Natural killer cell (primary cell): ENCODE measurements around the gene IRF9. TPM values are rescaled to one million over a fixed set of nuclear protein-coding genes. Genes with fewer than 3 reads are reported as not detected.

Experiments used
- ATAC-seq, 3 donors: fragments of 150-1000 bp in 2 of 3; fragments of 200-7000 bp in 1 of 3; cut with Tn5 transposase; 1 replicate in 1 of 3; 2 replicates in 2 of 3; pipeline ENCODE4 v1.10.0; 2021; ENCODE audit warnings: mild to moderate bottlenecking in 2 of 3, moderate library complexity in 2 of 3
- DNase-seq, 2 donors: peaks; one replicate each; pipeline versions ENCODE4 v3.0.0 to v3.0.0-alpha.2; 2013 to 2021; ENCODE audit warnings: mixed read lengths in 1 of 2
- H3K27ac ChIP-seq: one replicate; pipeline ENCODE4 v1.5.1; 2013; ENCODE audit warnings: mild to moderate bottlenecking, low read length
- H3K27me3 ChIP-seq: one replicate; pipeline ENCODE4 v1.6.1; 2013; ENCODE audit warnings: low read length; ENCODE audit not compliant: control insufficient read depth, insufficient read depth
- H3K36me3 ChIP-seq: one replicate; pipeline ENCODE4 v1.6.1; 2013; ENCODE audit warnings: low read length; ENCODE audit not compliant: control insufficient read depth, insufficient read depth
- H3K4me1 ChIP-seq: one replicate; pipeline ENCODE4 v1.6.1; 2013; ENCODE audit warnings: low read length; ENCODE audit not compliant: control insufficient read depth, insufficient read depth
- H3K4me3 ChIP-seq: one replicate; pipeline ENCODE4 v1.5.1; 2013; ENCODE audit warnings: low read length
- H3K9me3 ChIP-seq: one replicate; pipeline ENCODE4 v1.6.1; 2013; ENCODE audit warnings: low read length; ENCODE audit not compliant: control insufficient read depth, insufficient read depth
- H3K27ac Mint-ChIP-seq, 2 donors: one replicate each; pipeline ENCODE4 v1.8.0; 2022; ENCODE audit warnings: mild to moderate bottlenecking in 2 of 2, mixed read lengths in 2 of 2, moderate library complexity in 1 of 2
- H3K27me3 Mint-ChIP-seq, 2 donors: one replicate each; pipeline ENCODE4 v1.8.0; 2022; ENCODE audit warnings: low read depth in 2 of 2, mixed read lengths in 2 of 2
- H3K36me3 Mint-ChIP-seq: one replicate; pipeline ENCODE4 v1.8.0; 2022; ENCODE audit warnings: mixed read lengths
- H3K4me1 Mint-ChIP-seq, 2 donors: one replicate each; pipeline ENCODE4 v1.8.0; 2022; ENCODE audit warnings: mixed read lengths in 2 of 2
- H3K4me3 Mint-ChIP-seq: one replicate; pipeline ENCODE4 v1.8.0; 2022; ENCODE audit warnings: mild to moderate bottlenecking, moderate library complexity, mixed read lengths
- H3K9me3 Mint-ChIP-seq, 2 donors: one replicate each; pipeline ENCODE4 v1.8.0; 2022; ENCODE audit warnings: mixed read lengths in 2 of 2
- WGBS: methylation state at CpG from one replicate; pipeline ENCODE4 v1.1.7; 2013; ENCODE audit warnings: missing lambda C conversion rate; ENCODE audit not compliant: insufficient coverage; 5-methylcytosine and 5-hydroxymethylcytosine counted together
- intact Hi-C: fragments of 100-400 bp; cut with micrococcal nuclease; formaldehyde crosslinking; loops from one replicate; pipeline ENCODE4 v1.14.2; 2022
- total RNA-seq, 4 donors: library from RNA; stranded (reverse); fragments of 120-200 nt in 1 of 4; gene quantifications; one replicate each; pipeline versions ENCODE4 v1.2.3 to v1.2.4, GENCODE V29; 2013 to 2022
- TF ChIP-seq, protein P1 (sequence below): fragments of 200-600 bp; IDR thresholded peaks from one replicate; pipeline ENCODE4 v1.8.0; 2022; ENCODE audit warnings: antibody characterized with exemption

IRF9 gene
- total RNA-seq, 3 donors from 2014 or later (not counting 1 experiment from before 2014, with no cell fraction given), result 178 to 348 (median 319) TPM

DNA sequence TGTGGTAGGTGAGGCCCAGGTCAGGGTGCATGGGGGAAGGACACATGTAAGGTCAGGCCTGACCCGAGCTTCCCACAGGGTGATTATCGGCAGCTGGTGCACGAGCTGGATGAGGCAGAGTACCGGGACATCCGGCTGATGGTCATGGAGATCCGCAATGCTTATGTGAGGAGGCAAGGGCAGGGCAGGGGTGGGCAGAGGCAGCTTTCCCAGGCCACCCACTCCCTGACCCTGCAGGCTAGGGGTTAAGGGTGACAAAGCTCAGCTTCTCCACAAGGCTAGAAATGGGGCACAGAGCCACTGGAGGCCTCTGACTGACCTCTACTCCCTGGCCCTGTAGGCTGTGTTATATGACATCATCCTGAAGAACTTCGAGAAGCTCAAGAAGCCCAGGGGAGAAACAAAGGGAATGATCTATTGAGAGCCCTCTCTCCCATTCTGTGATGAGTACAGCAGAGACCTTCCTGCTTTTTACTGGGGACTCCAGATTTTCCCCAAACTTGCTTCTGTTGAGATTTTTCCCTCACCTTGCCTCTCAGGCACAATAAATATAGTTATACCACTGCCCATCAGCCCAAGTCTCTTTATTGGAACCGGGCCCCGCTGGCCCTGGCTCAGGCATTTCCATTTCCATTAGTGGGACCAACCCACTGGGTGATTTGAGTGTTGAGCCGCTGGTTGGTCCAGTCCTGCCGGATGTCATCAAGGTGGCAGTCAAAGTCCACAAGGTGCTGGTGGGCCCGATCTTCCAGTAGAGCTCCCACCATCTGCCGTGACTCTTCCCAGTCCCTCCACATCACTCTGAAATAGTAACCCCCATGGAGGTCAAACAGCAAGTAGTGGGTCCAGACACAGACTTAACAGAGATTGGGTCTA lies 22.4 kb upstream of the IRF9 start:
- no peak overlapping the region for H3K4me3 ChIP-seq
- peaks cover 42 to 57% of the 10 kb centered on the region in 2 donors for H3K4me1 Mint-ChIP-seq
- intact Hi-C loops, result loop anchor here (10.0 kb wide), 1 partner anchor 1214 kb away; the partner anchor contains the start of gene PRMT5
- WGBS, result 95% methylated on average over 13 of the region's 13 CpGs
- H3K36me3 Mint-ChIP-seq, result no peaks in the 10 kb centered on the region
- DNase-seq (no peak), ATAC-seq (no peak)
- H3K27ac ChIP-seq, result no peak overlapping the region
- no peaks in the 10 kb centered on the region for H3K27me3 ChIP-seq
- peaks cover 32% of the 10 kb centered on the region for H3K36me3 ChIP-seq
- H3K4me3 Mint-ChIP-seq, result peak overlapping the region; percentile 63
- no peaks in the 10 kb centered on the region for H3K27me3 Mint-ChIP-seq
- peaks cover 46% of the 10 kb centered on the region for H3K4me1 ChIP-seq
- no peaks in the 10 kb centered on the region for H3K9me3 Mint-ChIP-seq
- H3K9me3 ChIP-seq, result no peaks in the 10 kb centered on the region
- peak overlapping the region; percentile 70 to 71 for H3K27ac Mint-ChIP-seq
- TF ChIP-seq, protein P1, sequence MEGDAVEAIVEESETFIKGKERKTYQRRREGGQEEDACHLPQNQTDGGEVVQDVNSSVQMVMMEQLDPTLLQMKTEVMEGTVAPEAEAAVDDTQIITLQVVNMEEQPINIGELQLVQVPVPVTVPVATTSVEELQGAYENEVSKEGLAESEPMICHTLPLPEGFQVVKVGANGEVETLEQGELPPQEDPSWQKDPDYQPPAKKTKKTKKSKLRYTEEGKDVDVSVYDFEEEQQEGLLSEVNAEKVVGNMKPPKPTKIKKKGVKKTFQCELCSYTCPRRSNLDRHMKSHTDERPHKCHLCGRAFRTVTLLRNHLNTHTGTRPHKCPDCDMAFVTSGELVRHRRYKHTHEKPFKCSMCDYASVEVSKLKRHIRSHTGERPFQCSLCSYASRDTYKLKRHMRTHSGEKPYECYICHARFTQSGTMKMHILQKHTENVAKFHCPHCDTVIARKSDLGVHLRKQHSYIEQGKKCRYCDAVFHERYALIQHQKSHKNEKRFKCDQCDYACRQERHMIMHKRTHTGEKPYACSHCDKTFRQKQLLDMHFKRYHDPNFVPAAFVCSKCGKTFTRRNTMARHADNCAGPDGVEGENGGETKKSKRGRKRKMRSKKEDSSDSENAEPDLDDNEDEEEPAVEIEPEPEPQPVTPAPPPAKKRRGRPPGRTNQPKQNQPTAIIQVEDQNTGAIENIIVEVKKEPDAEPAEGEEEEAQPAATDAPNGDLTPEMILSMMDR, result no peak

DNA sequence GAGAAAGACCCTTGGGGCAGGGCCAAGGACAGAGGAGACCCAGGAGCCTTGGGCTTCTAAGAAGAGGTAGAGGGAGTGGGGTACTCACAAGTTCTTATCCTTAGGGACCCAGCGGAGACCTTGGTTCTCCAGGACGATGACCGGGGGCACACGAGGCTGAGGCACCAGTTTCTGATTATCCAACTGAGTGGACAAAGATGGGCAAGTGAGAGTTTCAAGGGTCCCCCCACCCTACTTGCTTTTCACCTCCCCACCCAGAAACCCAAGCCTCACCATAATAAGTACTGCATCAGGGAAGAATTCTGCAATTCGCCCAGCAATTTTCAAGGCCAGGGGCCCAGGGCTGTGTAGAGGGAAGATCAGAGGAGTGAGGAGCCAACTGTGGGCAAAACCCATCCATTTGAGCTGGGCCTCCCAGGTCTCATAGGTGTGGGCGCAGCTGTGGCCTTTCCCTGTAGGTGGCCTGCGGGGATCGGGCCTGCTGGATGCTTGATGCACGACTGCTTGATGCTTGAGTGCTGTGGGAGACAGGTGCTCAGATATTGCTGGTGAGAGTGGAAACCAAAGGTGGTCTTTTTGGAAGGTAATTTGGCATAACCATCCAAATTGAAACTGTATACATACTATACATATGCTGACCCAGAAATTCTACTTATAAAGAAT lies 21.7 kb upstream of the IRF9 start:
- peak overlapping the region; percentile 70 to 71 for H3K27ac Mint-ChIP-seq
- Histone ChIP-seq H3K36me3 (peaks cover 40% of the 10 kb centered on the region), H3K4me3 (no peak overlapping the region), H3K27ac (no peak overlapping the region), H3K9me3 (no peaks in the 10 kb centered on the region), H3K4me1 (peaks cover 46% of the 10 kb centered on the region), H3K27me3 (no peaks in the 10 kb centered on the region)
- 91% methylated on average over 9 of the region's 9 CpGs for WGBS
- peaks cover 47 to 63% of the 10 kb centered on the region in 2 donors for H3K4me1 Mint-ChIP-seq
- TF ChIP-seq, protein P1, result no peak
- H3K4me3 Mint-ChIP-seq, result peak overlapping the region; percentile 63
- no peak for ATAC-seq
- peak in 1 of 2 donors; percentile 42 for DNase-seq
- intact Hi-C loops, result loop anchor here (10.0 kb wide), 1 partner anchor 1215 kb away; the partner anchor contains the start of gene PRMT5
- H3K27me3 Mint-ChIP-seq, result no peaks in the 10 kb centered on the region
- H3K9me3 Mint-ChIP-seq, result no peaks in the 10 kb centered on the region
- H3K36me3 Mint-ChIP-seq, result peaks cover 5% of the 10 kb centered on the region

DNA sequence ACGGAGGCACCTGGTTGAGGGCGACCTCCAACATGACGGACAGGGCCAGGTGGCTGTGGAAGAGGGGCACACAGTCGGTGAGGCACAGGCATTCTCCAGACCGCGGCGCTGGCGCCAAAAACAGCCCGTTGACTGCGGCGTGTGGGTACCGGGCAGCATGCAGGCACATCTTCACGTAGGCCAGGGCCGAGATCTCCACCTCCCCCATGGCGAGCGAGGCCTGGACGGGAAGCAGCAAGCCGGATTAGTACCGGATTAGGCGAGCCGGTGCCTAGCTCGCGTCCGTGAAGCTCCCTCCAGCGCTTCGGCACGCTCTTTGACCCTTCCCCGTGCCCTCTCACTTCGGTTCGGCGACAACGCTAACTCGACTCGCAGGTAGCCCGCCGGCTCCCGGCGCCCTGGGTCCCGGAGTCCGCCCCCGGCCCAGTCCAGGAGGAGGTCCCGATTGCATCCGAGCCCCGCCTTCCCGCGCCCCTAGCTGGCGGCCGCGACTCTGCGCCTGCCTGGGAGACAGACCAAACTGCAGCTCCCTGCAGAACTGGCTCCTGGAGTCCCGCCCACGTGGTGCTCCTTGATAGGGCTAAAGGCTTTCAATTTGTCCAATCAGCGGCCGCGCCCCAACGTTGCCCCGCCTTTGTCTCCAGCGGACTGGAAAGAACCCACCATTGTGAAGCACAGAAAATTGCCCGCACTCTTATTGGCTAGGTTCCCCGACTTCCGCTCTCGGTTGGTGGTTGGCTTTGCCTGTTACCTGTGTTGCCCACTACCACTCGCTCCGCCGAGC lies 19.8 kb upstream of the IRF9 start, which contains the start of gene EMC9:
Gene EMC9, minus strand, starts transcription at position 495 of the 784 bp plus-strand sequence. Its CDS starts 287 bp downstream, at position 208.
- TF ChIP-seq, protein P1, result peak; percentile 20
- Histone ChIP-seq H3K4me3 (peak within 1 kb of the TSS; percentile 59), H3K4me1 (peaks cover 55% of the 10 kb centered on the region), H3K27ac (peak within 1 kb of the TSS; percentile 75), H3K9me3 (no peaks in the 10 kb centered on the region), H3K36me3 (peaks cover 43% of the 10 kb centered on the region), H3K27me3 (no peaks in the 10 kb centered on the region)
- H3K36me3 Mint-ChIP-seq, result peaks cover 7% of the 10 kb centered on the region
- intact Hi-C loops, result loop anchor here (1.0 kb wide), 1 partner anchor 27 kb away; the partner anchor contains the start of genes DCAF11 and NRL
- whole genome bisulfite sequencing, result under 1% methylated on average over 65 of the region's 65 CpGs
- H3K4me3 Mint-ChIP-seq, result peak within 1 kb of the TSS; percentile 73
- H3K27me3 Mint-ChIP-seq, result no peaks in the 10 kb centered on the region
- DNase-seq (peak; percentile 98 to 99), ATAC-seq (peak; percentile 89 to 97 (median 91))
- H3K9me3 Mint-ChIP-seq, result no peaks in the 10 kb centered on the region
- H3K27ac Mint-ChIP-seq, result peak within 1 kb of the TSS; percentile 86 to 93
- peaks cover 54 to 73% of the 10 kb centered on the region in 2 donors for H3K4me1 Mint-ChIP-seq
